Measurements from ENCODE around the gene PFKFB3. TPM values are rescaled to one million over a fixed set of nuclear protein-coding genes. Genes with fewer than 3 reads are reported as not detected.
A peak's percentile ranks its signal among the peaks of the same experiment; 100 is the strongest.

PFKFB3 gene
- total and polyA plus RNA-seq, 7 donors: 25.4 to 704 (median 163) TPM

GRCh38 chr10:6221192-6221940 lies 18.6 kb downstream of the PFKFB3 start:
- no peak for TF ChIP-seq CTCF (IDR thresholded peaks at IDR 0.05)
- H3K4me1 ChIP-seq: no peaks in the 10 kb centered on the region
- intact Hi-C loops (cut with DNase I): no loop called here
- peaks cover 3 to 100% of the 10 kb centered on the region in 2 donors for H3K36me3 ChIP-seq (ENCODE audit: insufficient read depth in 1 of 2, low read depth in 1 of 2)
- DNase-seq (peak in 1 of 2 donors; percentile 54), ATAC-seq (peak in 3 of 4 donors; percentile 2 to 8 (median 6))
- no peaks in the 10 kb centered on the region for H3K9me3 ChIP-seq
- H3K27ac ChIP-seq: no peak overlapping the region
- 95 to 96% (median 95%) methylated on average over 30 of the region's 30 CpGs for WGBS, 3 donors
- no peaks in the 10 kb centered on the region for H3K27me3 ChIP-seq (ENCODE audit: insufficient read depth in 3 of 3, low read length in 2 of 3)
- no peak overlapping the region for H3K4me3 ChIP-seq

- peak overlapping the region; percentile 42 for H3K27ac ChIP-seq
- H3K9me3 ChIP-seq: no peaks in the 10 kb centered on the region
- DNase-seq (peak in 1 of 2 donors; percentile 35), ATAC-seq (no peak)
- H3K4me3 ChIP-seq: no peak overlapping the region
- TF ChIP-seq CTCF (IDR thresholded peaks at IDR 0.05): no peak
- H3K4me1 ChIP-seq: no peaks in the 10 kb centered on the region
- intact Hi-C loops (cut with DNase I): no loop called here
- WGBS, 3 donors: 81 to 82% (median 82%) methylated on average over 18 to 21 of the region's 21 CpGs
- no peaks in the 10 kb centered on the region for H3K27me3 ChIP-seq (ENCODE audit: insufficient read depth in 3 of 3, low read length in 2 of 3)
- peaks cover 4 to 100% of the 10 kb centered on the region in 2 donors for H3K36me3 ChIP-seq (ENCODE audit: insufficient read depth in 1 of 2, low read depth in 1 of 2)
Measured at GRCh38 chr10:6221971-6222751, 19.4 kb downstream of the PFKFB3 start.

GRCh38 chr10:6222755-6223154 lies 20.0 kb downstream of the PFKFB3 start:
- ATAC-seq: no peak
- no peak for TF ChIP-seq CTCF (IDR thresholded peaks at IDR 0.05)
- no peak overlapping the region for H3K27ac ChIP-seq
- H3K36me3 ChIP-seq (ENCODE audit: insufficient read depth in 1 of 2, low read depth in 1 of 2): peaks cover 10 to 100% of the 10 kb centered on the region in 2 donors
- no peaks in the 10 kb centered on the region for H3K4me1 ChIP-seq
- no peak overlapping the region for H3K4me3 ChIP-seq
- DNase-seq: no peak
- no peaks in the 10 kb centered on the region for H3K27me3 ChIP-seq (ENCODE audit: insufficient read depth in 3 of 3, low read length in 2 of 3)
- H3K9me3 ChIP-seq: no peaks in the 10 kb centered on the region
- intact Hi-C loops (cut with DNase I): no loop called here
- 75 to 91% (median 84%) methylated on average over 17 to 19 of the region's 19 CpGs for WGBS, 3 donors

- H3K27ac ChIP-seq: peak overlapping the region; percentile 21
- H3K4me3 ChIP-seq: no peak overlapping the region
- WGBS, 3 donors: 79 to 88% (median 85%) methylated on average over 14 of the region's 14 CpGs
- H3K27me3 ChIP-seq (ENCODE audit: insufficient read depth in 3 of 3, low read length in 2 of 3): no peaks in the 10 kb centered on the region
- H3K36me3 ChIP-seq (ENCODE audit: insufficient read depth in 1 of 2, low read depth in 1 of 2): peaks cover 11 to 100% of the 10 kb centered on the region in 2 donors
- intact Hi-C loops (cut with DNase I): no loop called here
- ATAC-seq (peak in 1 of 4 donors; percentile 0), DNase-seq (no peak)
- no peaks in the 10 kb centered on the region for H3K9me3 ChIP-seq
- no peaks in the 10 kb centered on the region for H3K4me1 ChIP-seq
- TF ChIP-seq CTCF (IDR thresholded peaks at IDR 0.05): no peak
Measured at GRCh38 chr10:6223981-6224380, 21.2 kb downstream of the PFKFB3 start.

Measured in psoas muscle (tissue), 8 donors.